Thyroid gland (tissue), 4 donors: Measurements from ENCODE around the gene SV2B.
"Not testable (repeated sequence)": the region's sequence is repeated elsewhere in the genome, so short reads cannot be mapped to it uniquely, and the experiment has no call there.

Experiments used
- POLR2A ChIP-seq, 2 donors: fragments of 450-650 bp; IDR thresholded peaks; one replicate each; pipeline ENCODE4 v1.6.1; 2017; ENCODE audit warnings: antibody characterized with exemption in 2 of 2, mild to moderate bottlenecking in 2 of 2, moderate library complexity in 1 of 2
- TF ChIP-seq, protein P1 (sequence below), 6 experiments: fragments of 200-600 bp in 3 of 6; fragments of 450-650 bp in 3 of 6; sonication (generic) in 3 of 6; IDR thresholded peaks; one replicate each; pipeline ENCODE4 v1.5.1; 2016 to 2019; ENCODE audit warnings: antibody characterized with exemption in 6 of 6, mild to moderate bottlenecking in 2 of 6, inconsistent platforms in 1 of 6, moderate library complexity in 1 of 6

DNA sequence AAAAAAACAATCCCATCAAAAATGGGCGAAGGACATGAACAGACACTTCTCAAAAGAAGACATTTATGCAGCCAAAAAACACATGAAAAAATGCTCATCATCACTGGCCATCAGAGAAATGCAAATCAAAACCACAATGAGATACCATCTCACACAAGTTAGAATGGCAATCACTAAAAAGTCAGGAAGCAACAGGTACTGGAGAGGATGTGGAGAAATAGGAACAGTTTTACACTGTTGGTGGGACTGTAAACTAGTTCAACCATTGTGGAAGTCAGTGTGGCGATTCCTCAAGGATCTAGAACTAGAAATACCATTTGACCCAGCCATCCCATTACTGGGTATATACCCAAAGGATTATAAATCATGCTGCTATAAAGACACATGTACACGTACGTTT is 6.2 kb upstream of the SV2B start:
- TF ChIP-seq, protein P1, sequence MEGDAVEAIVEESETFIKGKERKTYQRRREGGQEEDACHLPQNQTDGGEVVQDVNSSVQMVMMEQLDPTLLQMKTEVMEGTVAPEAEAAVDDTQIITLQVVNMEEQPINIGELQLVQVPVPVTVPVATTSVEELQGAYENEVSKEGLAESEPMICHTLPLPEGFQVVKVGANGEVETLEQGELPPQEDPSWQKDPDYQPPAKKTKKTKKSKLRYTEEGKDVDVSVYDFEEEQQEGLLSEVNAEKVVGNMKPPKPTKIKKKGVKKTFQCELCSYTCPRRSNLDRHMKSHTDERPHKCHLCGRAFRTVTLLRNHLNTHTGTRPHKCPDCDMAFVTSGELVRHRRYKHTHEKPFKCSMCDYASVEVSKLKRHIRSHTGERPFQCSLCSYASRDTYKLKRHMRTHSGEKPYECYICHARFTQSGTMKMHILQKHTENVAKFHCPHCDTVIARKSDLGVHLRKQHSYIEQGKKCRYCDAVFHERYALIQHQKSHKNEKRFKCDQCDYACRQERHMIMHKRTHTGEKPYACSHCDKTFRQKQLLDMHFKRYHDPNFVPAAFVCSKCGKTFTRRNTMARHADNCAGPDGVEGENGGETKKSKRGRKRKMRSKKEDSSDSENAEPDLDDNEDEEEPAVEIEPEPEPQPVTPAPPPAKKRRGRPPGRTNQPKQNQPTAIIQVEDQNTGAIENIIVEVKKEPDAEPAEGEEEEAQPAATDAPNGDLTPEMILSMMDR (IDR thresholded peaks at IDR 0.05) = not testable (repeated sequence)
- not testable (repeated sequence) for TF ChIP-seq POLR2A (IDR thresholded peaks at IDR 0.05)
